ENCODE results near the gene ASTN2. TPM values are rescaled to one million over a fixed set of nuclear protein-coding genes. Genes with fewer than 3 reads are reported as not detected.
"Not testable (repeated sequence)": the region's sequence is repeated elsewhere in the genome, so short reads cannot be mapped to it uniquely, and the experiment has no call there.

ASTN2 gene
- total RNA-seq, 1 donor from 2014 or later: 15.9 TPM

- H3K36me3 Mint-ChIP-seq: no peaks in the 10 kb centered on the region
Observed at GRCh38 chr9:117074342-117074662, 340.6 kb downstream of the ASTN2 start.

DNA sequence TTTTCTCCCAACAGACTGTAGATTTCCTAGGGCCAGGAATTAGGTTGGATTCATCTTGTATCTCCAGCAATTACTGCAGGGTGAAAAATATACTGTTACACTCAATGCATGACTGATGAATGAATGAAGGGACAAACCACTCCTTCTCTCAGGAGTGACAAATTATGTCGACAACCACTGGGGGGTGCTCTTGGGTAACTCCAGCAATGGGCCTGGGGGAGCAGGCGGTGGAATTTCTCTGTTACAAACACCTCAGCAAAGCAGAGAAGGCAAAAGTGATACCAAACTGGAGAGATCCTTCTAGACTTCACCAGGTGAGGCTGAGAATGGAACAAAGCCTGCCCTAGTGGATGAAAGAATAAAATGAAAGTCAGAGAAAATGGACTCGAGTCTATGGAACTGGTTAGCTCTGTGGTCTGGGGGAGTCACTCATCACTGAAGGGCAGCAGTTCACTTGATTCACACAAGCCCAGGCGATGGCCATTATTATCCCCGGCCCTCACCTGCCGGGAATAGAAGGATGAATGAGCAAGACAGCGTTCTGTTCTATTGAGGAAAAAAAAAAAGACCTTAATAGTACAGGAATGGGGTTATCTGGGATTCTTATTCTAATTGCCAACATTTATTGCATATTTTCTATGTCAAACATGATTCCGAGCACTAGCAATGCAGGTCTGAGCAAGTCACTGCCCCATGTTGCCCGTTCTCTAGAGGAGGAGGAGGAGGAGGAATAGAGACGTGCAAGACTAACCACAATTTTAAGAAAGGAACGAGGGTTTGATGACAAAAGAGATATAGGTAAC is 341.1 kb downstream of the ASTN2 start:
- no peak for DNase-seq (ENCODE audit: extremely low spot score, unreplicated experiment)
- H3K4me3 Mint-ChIP-seq: no peak overlapping the region
- H3K9me3 Mint-ChIP-seq: no peaks in the 10 kb centered on the region
- peaks cover 16% of the 10 kb centered on the region for H3K4me1 Mint-ChIP-seq (ENCODE audit: unreplicated experiment)
- peak; percentile 71 for TF ChIP-seq CTCF (conservative IDR thresholded peaks at IDR 0.05)
- H3K27me3 Mint-ChIP-seq: peaks cover 33% of the 10 kb centered on the region
- no peaks in the 10 kb centered on the region for H3K36me3 Mint-ChIP-seq
- H3K27ac Mint-ChIP-seq: no peak overlapping the region

More at GRCh38 chr9:117074342-117074662, 340.6 kb downstream of the ASTN2 start:
- peaks cover 33% of the 10 kb centered on the region for H3K27me3 Mint-ChIP-seq
- H3K4me1 Mint-ChIP-seq (ENCODE audit: unreplicated experiment): peaks cover 16% of the 10 kb centered on the region
- no peak for DNase-seq (ENCODE audit: extremely low spot score, unreplicated experiment)
- H3K27ac Mint-ChIP-seq: no peak overlapping the region
- no peaks in the 10 kb centered on the region for H3K9me3 Mint-ChIP-seq
- no peak overlapping the region for H3K4me3 Mint-ChIP-seq
- TF ChIP-seq CTCF (conservative IDR thresholded peaks at IDR 0.05): no peak

- Mint-ChIP-seq H3K4me1 (ENCODE audit: unreplicated experiment) (peaks cover 16% of the 10 kb centered on the region), H3K27me3 (peaks cover 33% of the 10 kb centered on the region), H3K9me3 (no peaks in the 10 kb centered on the region), H3K36me3 (no peaks in the 10 kb centered on the region), H3K27ac (no peak overlapping the region), H3K4me3 (no peak overlapping the region)
- no peak for TF ChIP-seq CTCF (conservative IDR thresholded peaks at IDR 0.05)
- no peak for DNase-seq (ENCODE audit: extremely low spot score, unreplicated experiment)
Observed at GRCh38 chr9:117073071-117073470, 341.8 kb downstream of the ASTN2 start.

DNA sequence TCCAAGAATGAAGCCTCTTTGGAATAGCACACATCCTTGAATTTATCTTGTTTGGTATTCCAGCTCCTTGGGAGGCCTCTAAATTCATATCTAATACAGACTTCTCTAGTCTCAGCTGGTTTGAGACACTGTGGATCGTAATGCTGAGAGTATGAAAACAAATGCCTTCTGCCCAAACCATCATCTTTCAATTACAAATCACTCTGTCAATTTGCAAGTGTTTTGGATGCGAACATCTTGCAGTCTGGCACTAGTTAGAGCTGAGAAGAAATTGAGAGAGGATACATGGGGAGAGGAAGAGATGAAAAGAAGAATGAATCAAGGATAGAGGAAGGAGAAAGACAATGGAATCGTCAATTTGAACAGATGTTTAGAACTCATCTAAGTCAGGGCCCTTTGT is 342.6 kb downstream of the ASTN2 start:
- Mint-ChIP-seq H3K27ac (no peak overlapping the region), H3K9me3 (no peaks in the 10 kb centered on the region), H3K4me3 (no peak overlapping the region), H3K4me1 (ENCODE audit: unreplicated experiment) (peaks cover 16% of the 10 kb centered on the region), H3K36me3 (no peaks in the 10 kb centered on the region), H3K27me3 (peaks cover 28% of the 10 kb centered on the region)
- no peak for TF ChIP-seq CTCF (conservative IDR thresholded peaks at IDR 0.05)
- no peak for DNase-seq (ENCODE audit: extremely low spot score, unreplicated experiment)

DNA sequence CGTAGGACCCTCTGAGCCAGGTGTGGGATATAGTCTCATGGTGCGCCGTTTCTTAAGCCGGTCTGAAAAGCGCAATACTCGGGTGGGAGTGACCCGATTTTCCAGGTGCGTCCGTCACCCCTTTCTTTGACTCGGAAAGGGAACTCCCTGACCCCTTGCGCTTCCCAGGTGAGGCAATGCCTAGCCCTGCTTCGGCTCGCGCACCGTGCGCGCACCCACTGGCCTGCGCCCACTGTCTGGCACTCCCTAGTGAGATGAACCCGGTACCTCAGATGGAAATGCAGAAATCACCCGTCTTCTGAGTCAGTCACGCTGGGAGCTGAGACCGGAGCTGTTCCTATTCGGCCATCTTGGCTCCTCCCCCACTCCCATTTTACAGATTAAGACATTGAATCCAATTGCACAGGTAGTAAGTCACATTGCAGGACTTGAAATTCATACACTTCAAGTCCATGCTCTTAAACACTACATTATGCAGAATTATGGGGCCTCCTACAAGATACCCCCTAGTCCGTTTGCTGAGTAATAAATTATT is 343.1 kb downstream of the ASTN2 start:
- not testable (repeated sequence) for H3K9me3 Mint-ChIP-seq; H3K27ac Mint-ChIP-seq; DNase-seq (ENCODE audit: extremely low spot score, unreplicated experiment); H3K36me3 Mint-ChIP-seq
- Mint-ChIP-seq H3K4me3 (peak overlapping the region; percentile 66), H3K27me3 (peaks cover 24% of the 10 kb centered on the region), H3K4me1 (ENCODE audit: unreplicated experiment) (peaks cover 11% of the 10 kb centered on the region)

DNA sequence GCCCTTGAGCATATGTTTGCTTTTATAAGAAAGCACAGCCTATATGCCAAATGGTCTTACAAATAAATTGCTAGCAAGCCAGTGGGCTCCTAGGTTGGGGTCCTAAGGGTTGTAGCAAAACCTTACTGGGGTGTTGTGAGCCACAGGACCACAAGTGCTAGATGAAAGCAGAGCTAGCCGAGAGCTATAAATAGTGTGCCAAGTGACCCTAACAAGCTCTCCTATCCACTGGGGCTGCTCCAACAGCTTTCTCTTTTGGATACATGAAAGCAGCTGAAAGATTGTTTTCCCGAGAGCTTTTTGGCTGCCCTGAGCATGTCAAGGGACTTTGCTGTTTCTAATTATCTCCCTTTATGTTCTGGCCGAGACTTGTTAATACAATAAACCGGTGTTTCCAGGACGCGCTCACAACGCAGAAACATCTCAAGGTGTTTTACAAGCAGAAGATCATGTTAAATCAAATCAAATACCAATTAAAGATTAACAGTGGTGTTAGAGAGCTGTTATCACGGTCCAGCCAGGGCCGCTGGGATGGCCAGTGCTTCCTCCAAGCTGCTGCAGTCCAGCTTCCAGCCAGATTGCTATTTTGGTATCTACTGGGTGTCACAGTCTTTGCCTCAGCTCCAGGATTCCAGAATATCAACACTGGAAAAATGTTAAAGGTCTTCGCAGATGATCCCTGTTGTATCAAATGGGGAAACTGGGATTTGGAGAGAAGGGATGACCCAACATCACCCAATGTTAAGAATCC is 351.0 kb downstream of the ASTN2 start:
- DNase-seq (ENCODE audit: extremely low spot score, unreplicated experiment): no peak
- Mint-ChIP-seq H3K27ac (no peak overlapping the region), H3K4me1 (ENCODE audit: unreplicated experiment) (no peaks in the 10 kb centered on the region), H3K9me3 (no peaks in the 10 kb centered on the region), H3K27me3 (peaks cover 3% of the 10 kb centered on the region), H3K36me3 (no peaks in the 10 kb centered on the region), H3K4me3 (no peak overlapping the region)
- no peak for TF ChIP-seq CTCF (conservative IDR thresholded peaks at IDR 0.05)
